Hematopoietic multipotent progenitor cell (in vitro differentiated cells): ENCODE results near the gene TMED9. TPM values are rescaled to one million over a fixed set of nuclear protein-coding genes. Genes with fewer than 3 reads are reported as not detected.
"Not testable (repeated sequence)": the region's sequence is repeated elsewhere in the genome, so short reads cannot be mapped to it uniquely, and the experiment has no call there.

ENCODE experiments used
- DNase-seq, 3 donors: peaks; one replicate each; pipeline ENCODE4 v3.0.0-alpha.2; 2011 to 2015; ENCODE audit warnings: low read depth in 2 of 3, low spot score in 2 of 3
- total RNA-seq: library from RNA; depleted of rRNA; stranded (reverse); fragments of >200 nt; gene quantifications from one replicate; pipeline ENCODE4 v1.2.3, GENCODE V29; 2012

The TMED9 gene
- total RNA-seq = 67.9 TPM

GRCh38 chr5:177592010-177592834, at the start of gene TMED9:
TMED9 (plus strand) TSS chr5:177592203; CDS start chr5:177592215, 12 bp downstream.
- peak; percentile 76 to 83 (median 82) for DNase-seq

DNA sequence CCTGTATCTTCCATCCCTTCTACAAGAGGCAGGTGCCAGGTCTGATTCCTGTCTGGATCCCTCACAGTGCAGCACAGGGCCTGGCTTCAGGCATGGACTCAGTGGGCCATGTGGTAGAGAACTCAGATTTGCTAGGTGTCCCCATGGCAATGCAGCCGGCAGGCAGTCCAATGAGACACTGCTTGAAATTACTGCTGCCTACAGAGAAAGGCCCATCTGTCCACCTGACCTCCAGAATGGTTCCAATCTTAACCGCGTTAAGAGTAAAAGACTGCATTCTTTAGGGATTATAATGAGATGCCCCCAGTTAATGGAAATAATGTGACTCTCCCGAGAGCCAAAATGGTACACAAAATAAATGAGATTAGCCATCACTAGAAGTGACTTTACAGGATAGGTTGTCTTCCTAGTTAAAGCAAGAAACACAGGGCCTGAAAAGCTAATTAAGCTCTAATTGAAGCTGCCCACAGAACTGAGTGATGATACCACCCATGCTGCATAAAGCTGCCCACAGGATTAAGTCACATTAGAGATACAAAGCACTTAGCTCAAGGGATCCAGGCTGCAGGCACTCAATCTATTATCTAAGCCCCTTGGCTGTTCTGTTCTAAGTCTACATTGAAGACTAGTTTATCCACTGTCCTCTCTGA, 49.1 kb upstream of the TMED9 start:
- no peak for DNase-seq

DNA sequence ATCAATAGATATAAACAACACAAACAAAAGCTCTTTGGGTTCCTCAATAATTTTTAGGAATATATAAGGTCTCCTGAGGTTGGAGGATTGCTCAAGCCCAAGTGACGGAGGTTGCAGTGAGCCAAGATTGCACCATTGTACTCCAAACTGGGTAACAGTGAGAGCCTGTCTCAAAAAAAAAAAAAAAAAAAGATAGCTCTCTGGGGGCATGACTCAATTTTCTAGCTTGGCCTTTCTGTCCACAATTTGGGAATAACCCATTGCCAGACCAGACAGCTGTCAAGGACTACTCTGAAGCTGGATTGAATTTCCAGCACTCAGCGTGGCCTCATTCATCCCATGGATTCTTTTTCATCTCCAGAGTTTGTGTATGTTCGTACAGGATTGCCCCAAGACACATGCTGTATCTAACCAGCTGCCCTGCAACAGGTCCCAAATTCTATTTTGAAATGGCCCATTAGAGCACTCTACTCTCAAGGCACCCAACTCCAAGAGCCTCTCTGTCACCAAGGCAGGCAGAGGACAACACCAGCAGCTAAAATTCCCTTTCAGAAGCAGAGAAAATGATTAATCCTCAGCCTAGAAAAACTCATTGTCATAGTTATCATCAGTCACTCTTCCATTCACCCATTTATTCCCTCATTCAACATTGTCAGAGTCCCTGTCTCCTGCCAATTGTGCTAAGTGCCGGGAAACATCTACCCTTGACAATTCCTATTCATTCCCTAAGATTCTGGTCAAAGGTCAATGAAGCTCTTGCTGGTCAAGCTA, 46.3 kb upstream of the TMED9 start:
- DNase-seq = no peak

DNA sequence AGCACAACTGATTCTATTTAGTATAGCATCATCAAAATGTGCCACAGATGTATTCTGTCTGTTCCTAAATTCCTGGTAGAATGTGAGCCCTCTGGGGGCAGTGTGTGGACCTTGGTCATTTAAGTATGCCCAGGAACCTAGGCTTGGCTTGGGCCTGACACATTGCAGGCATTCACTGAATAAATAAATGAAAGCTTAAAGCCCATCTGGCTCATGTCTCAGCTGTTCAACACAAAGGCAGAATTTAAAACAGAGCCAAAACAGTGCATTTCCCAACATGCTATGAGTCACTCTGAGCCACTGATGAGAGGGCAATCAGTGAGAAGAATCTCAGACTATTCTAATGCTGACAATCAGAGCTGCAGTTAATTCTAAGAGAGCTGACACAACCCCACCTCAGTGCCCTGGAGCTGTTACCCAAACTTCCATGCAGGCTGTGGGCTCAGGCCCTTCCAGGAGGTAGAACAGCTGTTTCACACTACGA, 45.7 kb upstream of the TMED9 start:
- DNase-seq = no peak

- DNase-seq = no peak
Observed at GRCh38 chr5:177547736-177548135, 44.3 kb upstream of the TMED9 start.

- DNase-seq = no peak
Observed at GRCh38 chr5:177548495-177548894, 43.5 kb upstream of the TMED9 start.

- DNase-seq = no peak
Observed at GRCh38 chr5:177550122-177550521, 41.9 kb upstream of the TMED9 start.

- DNase-seq = no peak
Observed at GRCh38 chr5:177552839-177553455, 39.1 kb upstream of the TMED9 start.

DNA sequence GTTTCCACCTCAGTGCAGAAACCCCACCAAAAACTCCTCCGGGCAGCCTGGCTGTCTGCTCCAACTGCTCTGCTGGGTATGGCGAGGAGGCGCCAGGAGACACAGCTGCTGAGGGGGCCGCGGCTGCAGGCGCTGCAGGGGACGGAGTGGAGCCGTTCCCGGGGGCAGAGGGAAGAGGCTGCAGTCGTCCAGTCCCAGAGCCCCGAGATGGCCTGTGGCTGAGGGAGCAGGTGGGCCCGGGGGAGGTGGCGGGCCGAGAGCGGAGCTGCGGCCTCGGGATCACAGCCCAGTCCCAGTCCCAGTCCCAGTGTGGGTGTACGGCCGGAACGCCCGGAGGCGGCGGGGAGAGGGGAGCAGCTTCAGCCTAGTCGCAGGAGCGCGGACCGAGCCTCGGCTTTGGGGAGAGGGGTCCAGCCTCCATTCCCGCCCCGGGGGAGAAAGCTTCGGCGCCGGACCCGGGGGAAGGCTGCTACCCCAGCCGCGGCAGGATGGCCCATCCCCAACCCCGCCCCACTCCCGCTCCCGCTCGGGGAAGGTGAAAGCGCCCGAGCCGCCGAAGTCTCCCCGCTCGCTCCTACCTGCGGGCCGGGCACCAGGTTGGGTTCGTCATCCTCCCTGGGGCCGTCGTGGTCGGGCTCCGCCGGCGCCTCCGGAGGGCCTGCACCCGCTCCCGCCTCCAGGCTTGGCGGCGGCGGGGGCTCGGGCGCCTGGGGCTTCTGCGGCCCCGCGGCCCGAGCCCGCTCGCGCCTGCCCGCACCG, 38.2 kb upstream of the TMED9 start:
- peak in 2 of 3 donors; percentile 7 to 11 for DNase-seq

DNA sequence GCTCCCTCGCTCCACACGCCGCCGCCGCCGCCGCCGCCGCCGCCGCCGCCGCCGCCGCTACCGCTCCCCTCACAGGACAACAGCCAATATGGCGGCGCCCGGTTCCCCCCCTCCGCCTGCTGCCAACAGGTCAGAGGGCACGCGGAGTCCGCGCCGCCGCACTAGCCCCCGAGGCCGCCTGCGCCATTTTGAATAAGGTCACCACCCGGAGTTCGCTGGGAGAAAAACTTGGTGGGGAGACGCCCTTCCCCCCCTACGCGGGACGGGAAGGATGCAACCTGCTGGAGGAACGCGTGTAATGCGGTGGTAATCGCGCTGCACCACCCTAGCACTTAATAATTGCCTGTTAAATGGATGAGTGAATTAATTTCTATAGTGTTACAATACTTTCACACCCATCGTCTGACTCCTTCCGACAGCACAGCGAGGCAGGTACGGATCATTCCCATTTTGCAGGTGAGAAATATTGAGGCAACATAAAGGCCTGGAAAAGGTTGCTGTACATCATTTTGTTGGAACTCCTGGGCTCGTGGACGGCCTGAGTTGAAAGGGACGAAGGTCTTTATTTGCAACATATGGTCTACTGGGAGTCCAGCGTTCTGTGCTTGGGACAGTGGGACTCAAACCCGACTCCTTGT, 37.4 kb upstream of the TMED9 start, which contains the start of gene FAM193B:
Gene FAM193B, minus strand, starts transcription at position 90 of the 638 bp plus-strand sequence. CDS start 105 bp downstream, outside the sequence.
- peak; percentile 78 to 94 (median 93) for DNase-seq

DNA sequence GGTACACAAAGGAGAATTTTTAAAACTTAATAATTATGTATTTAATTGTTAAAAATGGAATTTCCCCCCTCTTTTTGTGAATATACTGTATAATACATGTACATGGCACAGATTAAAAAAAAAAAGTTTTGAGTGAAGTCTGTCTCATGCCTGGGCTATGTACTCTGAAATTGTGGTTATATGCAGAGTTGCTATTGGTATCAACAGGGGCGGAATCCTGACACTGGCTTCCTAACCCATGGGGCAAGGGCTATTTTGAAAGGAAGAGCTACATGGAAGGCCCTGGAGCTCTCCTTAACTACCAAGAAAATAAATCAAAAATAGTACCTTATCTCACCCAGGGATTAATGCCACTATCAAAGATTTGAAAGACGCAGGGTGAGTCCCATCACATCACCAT, 36.8 kb upstream of the TMED9 start:
- DNase-seq = no peak

GRCh38 chr5:177555665-177556064, 36.3 kb upstream of the TMED9 start:
- DNase-seq = no peak

- DNase-seq = peak in 2 of 3 donors; percentile 22 to 63
Observed at GRCh38 chr5:177557041-177557647, 34.9 kb upstream of the TMED9 start.

DNA sequence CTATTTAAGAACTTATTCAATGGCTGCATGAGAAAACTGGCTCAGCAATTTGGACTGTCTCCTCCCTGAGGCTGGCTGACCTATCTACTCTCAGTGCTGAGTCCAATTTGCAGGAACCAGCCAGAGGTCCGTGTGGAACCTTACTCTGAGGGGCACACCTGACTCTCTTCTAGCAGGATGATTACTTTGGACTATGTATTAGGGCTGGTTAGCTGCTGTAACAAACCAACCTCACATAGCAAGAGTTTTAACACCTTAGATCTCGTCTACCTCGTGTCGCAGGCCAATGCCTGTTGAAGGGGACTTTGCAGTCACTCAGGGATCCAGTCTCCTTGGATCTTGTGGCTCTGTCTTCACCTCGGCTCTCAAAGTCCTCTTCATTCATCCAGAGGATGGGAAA, 34.2 kb upstream of the TMED9 start:
- DNase-seq = no peak

GRCh38 chr5:177559446-177559941, 32.5 kb upstream of the TMED9 start:
- DNase-seq = not testable (repeated sequence)

DNA sequence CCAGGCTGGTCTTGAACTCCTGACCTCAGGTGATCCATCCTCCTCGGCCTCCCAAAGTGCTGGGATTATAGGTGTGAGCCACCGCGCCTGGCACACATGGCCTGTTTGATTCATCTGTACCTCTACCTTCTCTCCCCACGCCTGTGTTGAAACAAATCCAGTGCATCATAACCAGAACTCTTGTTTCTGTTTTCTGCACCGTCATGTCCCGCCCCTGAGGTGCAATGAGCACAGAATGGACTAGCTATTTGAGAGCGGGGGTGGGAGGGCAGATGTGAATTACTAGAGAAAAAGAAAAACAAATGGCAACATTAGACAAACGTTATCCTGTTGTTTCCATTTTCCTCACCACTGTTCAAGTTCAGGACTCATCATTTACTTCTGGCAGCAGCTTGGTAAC, 27.0 kb upstream of the TMED9 start:
- no peak for DNase-seq

DNA sequence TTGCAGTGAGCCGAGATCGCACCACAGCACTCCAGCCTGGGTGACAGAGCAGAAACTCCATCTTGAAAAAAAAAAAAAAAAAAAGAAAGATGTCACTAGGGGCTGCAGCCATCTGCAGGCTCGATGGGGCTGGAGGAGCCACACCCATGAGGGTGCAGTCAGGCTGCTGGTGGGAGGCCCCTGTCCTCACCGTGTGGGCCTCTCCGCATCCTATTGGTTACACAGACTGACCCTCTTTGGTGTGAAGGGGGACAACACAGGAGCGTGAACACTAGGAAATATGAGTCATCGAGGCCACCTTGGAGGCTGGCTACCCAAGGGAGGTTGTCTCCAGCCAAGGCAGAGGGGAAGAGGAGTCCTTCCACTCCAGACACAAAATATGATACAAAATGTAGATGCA, 23.7 kb upstream of the TMED9 start:
- no peak for DNase-seq

GRCh38 chr5:177569894-177570293, 22.1 kb upstream of the TMED9 start:
- no peak for DNase-seq

GRCh38 chr5:177575488-177575887, 16.5 kb upstream of the TMED9 start:
- no peak for DNase-seq
